Measurements from ENCODE around the gene CACNA1E.
"Not testable (repeated sequence)": the region's sequence is repeated elsewhere in the genome, so short reads cannot be mapped to it uniquely, and the experiment has no call there.

The CACNA1E gene

DNA sequence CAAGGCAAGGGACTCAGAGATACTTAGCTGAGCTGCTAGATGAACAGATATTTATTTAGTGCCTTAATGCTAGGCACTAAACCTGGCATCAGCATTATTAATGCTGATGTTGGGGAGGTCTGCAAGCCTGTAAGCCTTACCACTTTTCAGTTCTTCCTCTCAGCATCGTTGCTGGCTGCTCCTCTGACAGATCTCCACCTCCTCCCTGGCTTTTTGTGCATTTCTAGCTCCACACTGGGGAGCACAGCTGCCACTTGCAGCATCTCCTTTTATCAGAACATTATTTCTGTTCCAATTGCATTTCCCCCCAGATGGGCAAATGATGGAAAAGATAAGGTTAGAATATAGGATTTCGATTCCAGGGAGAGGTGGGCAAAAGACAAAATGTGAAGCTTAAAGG, 34.8 kb downstream of the CACNA1E start:
- no peak for DNase-seq

- no peak for DNase-seq
Measured at GRCh38 chr1:181522864-181523263, 39.5 kb downstream of the CACNA1E start.

- no peak for DNase-seq
Measured at GRCh38 chr1:181525104-181525721, 41.9 kb downstream of the CACNA1E start.

DNA sequence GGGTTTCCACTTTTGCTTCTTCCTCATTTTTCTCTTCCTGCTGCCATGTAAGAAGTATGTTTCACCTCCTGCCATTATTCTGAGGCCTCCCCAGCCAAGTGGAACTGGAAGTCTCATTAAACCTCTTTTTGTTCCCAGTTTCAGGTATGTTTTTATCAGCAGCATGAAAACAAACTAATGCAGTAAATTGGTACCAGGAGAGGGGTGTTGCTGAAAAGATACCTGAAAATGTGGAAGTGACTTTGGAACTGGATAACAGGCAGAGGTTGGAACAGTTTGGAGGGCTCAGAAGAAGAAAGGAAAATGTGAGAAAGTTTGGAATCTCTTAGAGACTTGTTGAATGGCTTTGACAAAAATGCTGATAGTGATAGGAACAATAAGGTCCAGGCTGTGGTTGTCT, 44.9 kb downstream of the CACNA1E start:
- DNase-seq = not testable (repeated sequence)

DNA sequence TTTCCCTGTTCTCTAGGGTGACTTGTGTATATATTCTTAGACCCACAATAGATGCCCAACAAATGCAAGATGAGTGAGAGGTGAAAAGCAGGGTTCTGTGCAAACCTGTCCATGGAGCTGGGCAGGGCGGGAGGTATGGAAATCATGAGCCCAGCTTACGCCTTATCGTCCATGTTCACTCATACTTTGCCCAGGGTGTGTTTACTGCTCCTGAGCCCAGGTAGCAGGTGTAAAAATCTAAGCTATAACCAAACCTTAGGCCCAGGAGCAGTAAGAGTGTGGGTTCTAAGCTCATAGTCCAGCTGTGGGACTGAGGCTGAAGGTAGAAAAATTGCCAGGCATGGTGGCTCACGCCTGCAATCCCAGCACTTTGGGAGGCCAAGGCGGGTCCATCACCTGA, 48.1 kb downstream of the CACNA1E start:
- DNase-seq = no peak

- no peak for DNase-seq
Measured at GRCh38 chr1:181531951-181532600, 48.8 kb downstream of the CACNA1E start.

- no peak for DNase-seq
Measured at GRCh38 chr1:181538836-181539235, 55.5 kb downstream of the CACNA1E start.

- DNase-seq = no peak
Measured at GRCh38 chr1:181541458-181541857, 58.1 kb downstream of the CACNA1E start.

GRCh38 chr1:181541947-181542346, 58.6 kb downstream of the CACNA1E start:
- no peak for DNase-seq

- DNase-seq = not testable (repeated sequence)
Measured at GRCh38 chr1:181542406-181542805, 59.1 kb downstream of the CACNA1E start.

DNA sequence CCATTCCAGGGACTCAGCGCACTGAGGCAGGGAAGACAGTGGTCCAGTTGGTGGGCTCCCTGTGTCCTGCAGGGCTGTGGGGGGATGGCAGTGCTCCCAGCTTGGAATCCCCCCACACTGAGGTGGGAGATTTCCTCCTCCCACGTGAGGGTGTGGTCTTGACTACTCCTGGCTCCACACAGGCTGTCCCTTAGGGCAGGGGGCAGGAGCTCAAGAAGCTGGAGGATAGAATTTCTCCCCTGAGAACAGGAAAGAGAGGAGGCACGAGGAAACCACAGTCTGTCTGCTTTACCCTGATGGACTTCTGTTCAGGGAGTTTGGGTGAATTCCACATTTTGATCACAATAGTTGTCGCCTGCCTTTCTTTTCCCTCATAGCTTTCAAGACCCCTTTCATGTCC, 62.1 kb downstream of the CACNA1E start:
- no peak for DNase-seq

- no peak for DNase-seq
Measured at GRCh38 chr1:181548497-181548896, 65.2 kb downstream of the CACNA1E start.

DNA sequence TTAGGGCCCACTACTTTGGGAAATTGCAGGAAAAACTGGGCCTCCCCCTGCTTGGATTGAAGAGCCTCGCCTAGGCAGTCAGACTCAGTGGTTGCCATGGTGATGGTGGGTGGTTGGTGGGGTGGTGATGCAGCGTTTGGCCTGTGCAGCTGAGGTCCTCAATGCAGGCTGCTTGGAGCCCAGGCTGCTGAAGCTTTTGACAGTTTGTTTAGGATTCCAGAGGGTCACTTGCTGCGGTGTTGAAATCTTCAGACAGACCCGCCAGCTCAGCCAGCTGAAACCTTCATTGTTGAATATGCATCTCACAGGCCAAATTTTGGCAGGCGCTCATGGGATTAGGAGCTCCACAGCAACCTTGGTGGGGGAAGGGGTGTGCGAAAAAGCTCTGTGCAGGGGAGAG, 67.9 kb downstream of the CACNA1E start:
- DNase-seq = no peak

- DNase-seq = no peak
Measured at GRCh38 chr1:181551754-181552153, 68.4 kb downstream of the CACNA1E start.

GRCh38 chr1:181554465-181554864, 71.1 kb downstream of the CACNA1E start:
- DNase-seq = no peak

- no peak for DNase-seq
Measured at GRCh38 chr1:181556631-181557030, 73.3 kb downstream of the CACNA1E start.

- no peak for DNase-seq
Measured at GRCh38 chr1:181557313-181557712, 74.0 kb downstream of the CACNA1E start.

DNA sequence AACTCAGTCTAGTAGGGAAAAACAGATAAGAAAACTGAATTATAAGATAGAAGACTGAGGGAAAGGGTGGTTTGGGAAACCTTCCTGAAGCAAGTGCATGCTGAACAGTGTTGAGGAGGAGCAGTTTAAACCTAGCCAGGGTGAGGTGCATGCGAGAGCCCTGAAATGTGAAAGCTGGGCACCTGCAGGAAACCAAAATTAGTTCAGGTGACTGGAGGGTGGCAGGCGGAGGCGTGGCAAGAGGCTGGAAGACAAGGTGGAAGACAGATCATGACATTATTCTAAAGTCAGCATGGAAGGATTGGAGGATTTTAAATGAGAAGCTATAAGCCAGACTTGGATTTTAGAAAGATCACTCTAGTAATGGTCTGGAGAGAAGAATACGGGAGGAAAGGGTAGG, 75.1 kb downstream of the CACNA1E start:
- no peak for DNase-seq

DNA sequence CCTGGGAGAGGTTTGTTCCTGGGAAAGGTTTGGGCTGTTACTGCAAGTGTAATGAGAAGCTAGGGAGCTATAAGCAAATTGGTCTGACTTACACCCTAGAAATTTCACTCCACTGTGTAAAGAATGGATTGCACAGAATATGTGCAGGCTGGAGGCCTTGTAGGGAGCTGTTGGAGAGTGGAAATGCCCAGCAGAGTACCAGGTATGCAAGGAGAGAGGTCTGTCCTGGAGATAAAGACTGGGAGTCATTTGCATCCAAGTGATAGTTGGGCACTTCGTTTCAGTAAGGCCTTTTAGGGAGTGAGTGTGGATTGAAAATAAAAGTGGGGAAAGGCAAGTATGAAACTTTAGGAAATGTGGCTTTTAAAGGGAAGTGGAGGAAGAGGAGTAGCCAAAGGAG, 75.8 kb downstream of the CACNA1E start:
- DNase-seq = no peak

GRCh38 chr1:181562395-181562794, 79.1 kb downstream of the CACNA1E start:
- no peak for DNase-seq

DNA sequence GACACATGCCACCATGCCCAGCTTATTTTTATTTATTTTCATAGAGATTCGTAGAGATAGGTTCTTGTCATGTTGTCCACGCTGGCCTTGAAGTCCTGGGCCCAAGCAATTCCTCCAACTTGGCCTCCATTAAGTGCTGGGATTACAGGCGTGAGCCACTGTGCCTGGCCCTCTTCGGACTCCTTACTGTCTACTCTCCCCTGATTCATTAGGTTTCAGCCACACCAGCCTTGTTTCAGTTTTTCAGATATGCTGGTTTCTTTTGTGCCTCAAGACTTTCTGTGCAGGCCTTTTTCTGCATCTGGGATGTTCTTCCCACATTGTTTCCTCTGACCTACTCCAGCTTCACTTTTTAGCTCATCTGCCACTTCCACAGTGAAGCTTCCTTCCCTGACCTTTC, 85.4 kb downstream of the CACNA1E start:
- no peak for DNase-seq

GRCh38 chr1:181577475-181577874, 94.2 kb downstream of the CACNA1E start:
- DNase-seq = no peak

GRCh38 chr1:181583598-181583997, 100.3 kb downstream of the CACNA1E start:
- DNase-seq = no peak

- no peak for DNase-seq
Measured at GRCh38 chr1:181587870-181588438, 104.6 kb downstream of the CACNA1E start.

DNA sequence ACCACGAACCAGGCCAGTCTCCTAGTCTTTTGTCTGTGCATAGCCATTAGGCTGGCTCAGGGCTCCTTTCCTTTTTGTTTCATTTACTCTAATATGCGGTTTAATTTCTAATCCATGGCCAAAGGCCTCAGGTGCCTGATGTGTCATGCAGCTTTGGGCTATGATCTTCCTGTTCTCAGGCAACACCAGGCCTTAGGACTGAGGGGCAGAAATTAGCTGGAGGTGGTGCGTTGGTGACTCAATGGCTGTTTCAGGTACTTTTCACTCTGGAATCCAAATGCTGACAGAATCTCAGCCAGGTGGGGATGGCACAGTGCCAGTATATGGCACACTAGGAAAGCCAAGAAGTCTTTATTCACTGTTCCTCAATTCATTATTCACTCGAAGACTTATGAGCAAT, 105.3 kb downstream of the CACNA1E start:
- no peak for DNase-seq
